Activated naive CD8-positive, alpha-beta T cell (primary cell): ENCODE measurements around the gene HLA-DRB5.
"Not testable (repeated sequence)": the region's sequence is repeated elsewhere in the genome, so short reads cannot be mapped to it uniquely, and the experiment has no call there.

Experiments
- H3K27ac Mint-ChIP-seq: one replicate; pipeline ENCODE4 v1.8.0; 2021; ENCODE audit warnings: mixed read lengths
- H3K27me3 Mint-ChIP-seq: one replicate; pipeline ENCODE4 v1.8.0; 2021; ENCODE audit warnings: mixed read lengths
- H3K36me3 Mint-ChIP-seq: one replicate; pipeline ENCODE4 v1.8.0; 2021; ENCODE audit warnings: mixed read lengths
- H3K4me1 Mint-ChIP-seq: one replicate; pipeline ENCODE4 v1.8.0; 2021; ENCODE audit warnings: low read depth, mixed read lengths
- H3K4me3 Mint-ChIP-seq: one replicate; pipeline ENCODE4 v1.8.0; 2021; ENCODE audit warnings: mild to moderate bottlenecking, mixed read lengths
- H3K9me3 Mint-ChIP-seq: one replicate; pipeline ENCODE4 v1.8.0; 2021; ENCODE audit warnings: low read depth, mixed read lengths

The HLA-DRB5 gene

GRCh38 chr6:32473376-32474348 is 56.4 kb downstream of the HLA-DRB5 start:
- H3K9me3 Mint-ChIP-seq, H3K4me1 Mint-ChIP-seq, H3K36me3 Mint-ChIP-seq, H3K4me3 Mint-ChIP-seq, H3K27ac Mint-ChIP-seq: not testable (repeated sequence)
- peaks cover 15% of the 10 kb centered on the region for H3K27me3 Mint-ChIP-seq

- H3K36me3 Mint-ChIP-seq: no peaks in the 10 kb centered on the region
- peaks cover 15% of the 10 kb centered on the region for H3K27me3 Mint-ChIP-seq
- H3K4me3 Mint-ChIP-seq: no peak overlapping the region
- H3K9me3 Mint-ChIP-seq: no peaks in the 10 kb centered on the region
- H3K27ac Mint-ChIP-seq: no peak overlapping the region
- H3K4me1 Mint-ChIP-seq: peaks cover 3% of the 10 kb centered on the region
Measured at GRCh38 chr6:32472781-32473375, 57.2 kb downstream of the HLA-DRB5 start.

GRCh38 chr6:32467743-32468503 is 62.2 kb downstream of the HLA-DRB5 start:
- not testable (repeated sequence) for H3K4me3 Mint-ChIP-seq, H3K4me1 Mint-ChIP-seq, H3K27ac Mint-ChIP-seq, H3K36me3 Mint-ChIP-seq
- H3K27me3 Mint-ChIP-seq: peaks cover 19% of the 10 kb centered on the region
- peaks cover 16% of the 10 kb centered on the region for H3K9me3 Mint-ChIP-seq
